HepG2 (cell line): ENCODE results near the gene IL32. TPM values are rescaled to one million over a fixed set of nuclear protein-coding genes. Genes with fewer than 3 reads are reported as not detected.
"Not testable (repeated sequence)": the region's sequence is repeated elsewhere in the genome, so short reads cannot be mapped to it uniquely, and the experiment has no call there.

Experiments
- ATAC-seq: fragments of 200-7000 bp; cut with Tn5 transposase; 3 replicates; pipeline ENCODE4 v1.9.1; 2020; ENCODE audit warnings: mild to moderate bottlenecking, moderate library complexity
- BruUV-seq: library from RNA; stranded (reverse); fragments of 400-500 nt; replicated peaks from 2 replicates; lab custom pipeline; 2021; lab: Mats Ljungman, UMichigan
- CTCF ChIA-PET: fragments of 300-600 bp; formaldehyde crosslinking; extraction: SDS; loops from one replicate; lab custom pipeline; 2021; ENCODE audit warnings: low total read pairs, inconsistent platforms, low intra/inter-chr PET ratio; lab: Yijun Ruan, JAX
- POLR2A ChIA-PET: fragments of 350-600 bp; sonication (Branson Sonifier 250); formaldehyde crosslinking; loops from one replicate; lab custom pipeline; 2020; ENCODE audit warnings: antibody characterized with exemption, inconsistent platforms; lab: Yijun Ruan, JAX
- DNase-seq: peaks from one replicate; pipeline ENCODE4 v3.0.0-alpha.2; 2015; ENCODE audit warnings: low spot score
- FAIRE-seq: peaks from 3 replicates; lab custom pipeline; 2011; peaks lifted over from hg19 to GRCh38; lab: Jason Lieb, UNC
- H2AFZ ChIP-seq: one replicate; pipeline ENCODE4 v1.6.1; 2011; ENCODE audit warnings: low read length, inconsistent platforms
- H3K27ac ChIP-seq: fragments of 300-600 bp; 3 replicates; pipeline ENCODE4 v1.8.0; 2011; ENCODE audit warnings: mixed run types, mild to moderate bottlenecking, mixed read lengths, low read length, inconsistent platforms; ENCODE audit not compliant: insufficient read depth; ENCODE audit errors: extremely low read length
- H3K27me3 ChIP-seq, 2 experiments: fragments of 200-600 bp in 1 of 2; 2 replicates in 1 of 2; 3 replicates in 1 of 2; pipeline versions ENCODE4 v1.6.0 to v1.8.0; 2011; ENCODE audit warnings: low read length in 2 of 2, mild to moderate bottlenecking in 2 of 2, moderate library complexity in 2 of 2, inconsistent platforms in 1 of 2; ENCODE audit not compliant: insufficient read depth in 2 of 2, control insufficient read depth in 1 of 2
- H3K36me3 ChIP-seq, 2 experiments: fragments of 200-600 bp in 1 of 2; replicated peaks in 1 of 2; 2 replicates in 1 of 2; 3 replicates in 1 of 2; pipeline versions ENCODE4 v1.5.1 to v1.8.0; 2011; ENCODE audit warnings: low read length in 2 of 2, inconsistent platforms in 1 of 2; ENCODE audit not compliant: insufficient read depth in 2 of 2, control insufficient read depth in 1 of 2
- H3K4me1 ChIP-seq: 2 replicates; pipeline ENCODE4 v1.5.1; 2012; ENCODE audit warnings: low read length, inconsistent platforms; ENCODE audit not compliant: insufficient read depth
- H3K4me2 ChIP-seq: 2 replicates; pipeline ENCODE4 v1.6.0; 2011; ENCODE audit warnings: low read depth, low read length, inconsistent platforms
- H3K4me3 ChIP-seq, 3 experiments: fragments of 200-600 bp in 1 of 3; sonication (generic), shearing (Covaris generic) in 1 of 3; replicated peaks in 1 of 3; 2 replicates each; pipeline ENCODE4 v1.5.1; 2011 to 2016; ENCODE audit warnings: low read length in 3 of 3, inconsistent platforms in 2 of 3, low read depth in 2 of 3, mild to moderate bottlenecking in 2 of 3, control low read depth in 1 of 3, mixed read lengths in 1 of 3; ENCODE audit not compliant: insufficient read depth in 1 of 3
- H3K79me2 ChIP-seq: one replicate; pipeline ENCODE4 v1.6.1; 2011; ENCODE audit warnings: low read length, inconsistent platforms; ENCODE audit not compliant: insufficient read depth
- H3K9ac ChIP-seq: 2 replicates; pipeline ENCODE4 v1.6.0; 2011; ENCODE audit warnings: mild to moderate bottlenecking, low read depth, low read length, inconsistent platforms; ENCODE audit not compliant: insufficient read depth
- H3K9me3 ChIP-seq: 2 replicates; pipeline ENCODE4 v1.5.1; 2012; ENCODE audit warnings: mild to moderate bottlenecking, low read length
- H4K20me1 ChIP-seq: 2 replicates; pipeline ENCODE4 v1.6.0; 2011; ENCODE audit warnings: inconsistent platforms, mild to moderate bottlenecking, low read length, moderate library complexity; ENCODE audit not compliant: insufficient read depth
- MTF2 ChIP-seq: sonication (generic); formaldehyde crosslinking; IDR thresholded peaks from 2 replicates; pipeline ENCODE4 v1.5.0; 2020; ENCODE audit warnings: missing genetic modification reagents, borderline replicate concordance
- ONECUT2 ChIP-seq: sonication (generic); formaldehyde crosslinking; IDR thresholded peaks from 2 replicates; pipeline ENCODE4 v1.4.0; 2020; ENCODE audit warnings: missing genetic modification reagents
- STAG1 ChIP-seq: sonication (generic); formaldehyde crosslinking; IDR thresholded peaks from 2 replicates; pipeline ENCODE4 v1.4.0; 2020; ENCODE audit warnings: missing genetic modification reagents
- THAP11 ChIP-seq: IDR thresholded peaks from 2 replicates; pipeline ENCODE4 v1.6.1; 2016; ENCODE audit warnings: missing biosample characterization, missing genetic modification reagents
- ZBTB38 ChIP-seq: sonication (generic); formaldehyde crosslinking; IDR thresholded peaks from 2 replicates; pipeline ENCODE4 v1.5.1; 2020; ENCODE audit warnings: mild to moderate bottlenecking, missing genetic modification reagents
- ZNF44 ChIP-seq: sonication (generic); formaldehyde crosslinking; IDR thresholded peaks from 2 replicates; pipeline ENCODE4 v1.5.1; 2020; ENCODE audit warnings: mild to moderate bottlenecking, missing genetic modification reagents
- WGBS: methylation state at CpG from one replicate; pipeline ENCODE4 v1.1.6; 2017; ENCODE audit warnings: low lambda C conversion rate; 5-methylcytosine and 5-hydroxymethylcytosine counted together
- in situ Hi-C: cut with HindIII; loops from 2 replicates; pipeline ENCODE4 v1.10.0; 2017; ENCODE audit warnings: low pct_unique_long_range_greater_than_20kb; ENCODE audit not compliant: extremely low pct_ligation_motif_present
- intact Hi-C: fragments of 100-400 bp; cut with micrococcal nuclease; formaldehyde crosslinking; loops from one replicate; pipeline ENCODE4 v1.10.0; 2022; ENCODE audit not compliant: unreplicated experiment
- polyA plus RNA-seq, 8 experiments: library from polyadenylated mRNA; depleted of rRNA in 3 of 8; stranded (reverse) in 7 of 8; unstranded in 1 of 8; fragments of >200 nt; fragmentation: Illumina TruSeq in 4 of 8; extraction: Trizol in 4 of 8; gene quantifications; 2 replicates each; pipeline versions ENCODE4 v1.2.1 to v1.2.3, GENCODE V29; 2011 to 2016; ENCODE audit warnings: low read depth in 4 of 8, missing spikeins in 1 of 8, mixed read lengths in 1 of 8; ENCODE audit not compliant: insufficient read depth in 1 of 8
- total RNA-seq, 5 experiments: library from RNA; depleted of rRNA; stranded (reverse); fragments of >200 nt; fragmentation: Illumina TruSeq; extraction: Trizol; gene quantifications; 2 replicates each; pipeline ENCODE4 v1.2.3, GENCODE V29; 2016; ENCODE audit warnings: low read depth in 1 of 5

IL32 gene
- total and polyA plus RNA-seq, 2 of the 13 experiments (the other 11 are each of a cell fraction or from before 2014, with no cell fraction given), result 115 to 165 TPM

DNA sequence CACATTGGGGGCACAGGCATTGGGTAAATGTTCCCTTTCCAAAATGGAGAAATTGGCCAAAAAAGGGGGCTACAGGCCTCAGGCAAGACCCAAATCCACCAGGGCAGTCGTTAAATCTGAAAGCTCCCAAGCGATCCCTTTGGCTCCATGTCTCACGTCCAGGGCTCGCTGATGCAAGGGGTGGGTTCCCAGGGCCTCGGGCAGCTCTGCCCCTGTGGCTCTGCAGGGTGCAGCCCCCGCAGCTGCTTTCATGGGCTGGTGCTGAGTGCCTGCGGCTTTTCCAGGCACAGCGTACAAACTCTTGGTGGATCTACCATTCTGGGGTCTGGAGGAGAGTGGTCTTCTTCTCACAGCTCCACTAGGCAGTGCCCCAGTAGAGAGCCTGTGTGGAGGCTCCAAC is 18.0 kb downstream of the IL32 start:
- in situ Hi-C loops, H3K79me2 ChIP-seq, H3K9me3 ChIP-seq, DNase-seq, ATAC-seq, H3K4me3 ChIP-seq, BruUV-seq, H3K27ac ChIP-seq, intact Hi-C loops, CTCF ChIA-PET, H3K36me3 ChIP-seq, H2AFZ ChIP-seq, H3K27me3 ChIP-seq, H4K20me1 ChIP-seq, H3K9ac ChIP-seq, H3K4me2 ChIP-seq, FAIRE-seq: not testable (repeated sequence)
- WGBS, result no CpG with 5 or more reads among the region's 8 CpGs
- POLR2A ChIA-PET, result interaction anchor here (2.2 kb wide), 1 partner anchor 13 kb away, joined by 6 read pairs; no protein-coding TSS in a partner anchor
- peaks cover 46% of the 10 kb centered on the region for H3K4me1 ChIP-seq

DNA sequence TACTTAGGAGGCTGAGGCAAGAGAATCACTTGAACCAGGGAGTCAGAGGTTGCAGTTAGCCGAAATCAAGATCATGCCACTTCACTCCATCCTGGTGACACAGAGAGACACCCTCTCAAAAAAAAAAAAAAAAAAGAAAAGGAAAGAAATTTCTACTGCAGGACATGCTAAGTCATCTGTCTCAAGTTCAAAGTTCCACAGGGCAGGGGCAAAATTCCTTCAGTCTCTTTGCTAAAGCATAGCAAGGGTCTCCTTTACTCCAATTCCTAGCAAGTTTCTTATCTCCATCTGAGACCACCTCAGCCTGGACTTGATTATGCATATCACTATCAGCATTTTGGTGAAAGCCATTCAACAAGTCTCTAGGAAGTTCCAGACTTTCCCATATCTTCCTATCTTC is 19.1 kb downstream of the IL32 start:
- Histone ChIP-seq H3K27me3 (peaks cover 2 to 5% of the 10 kb centered on the region in 2 experiments; a peak in 1 of 5 replicates), H3K36me3 (no peaks in the 10 kb centered on the region), H3K27ac (no peak overlapping the region), H3K9me3 (no peaks in the 10 kb centered on the region), H3K4me3 (no peak overlapping the region), H3K4me2 (no peak overlapping the region), H3K79me2 (no peaks in the 10 kb centered on the region), H4K20me1 (no peaks in the 10 kb centered on the region), H3K9ac (no peak overlapping the region), H2AFZ (no peak overlapping the region), H3K4me1 (peaks cover 46% of the 10 kb centered on the region)
- POLR2A ChIA-PET, result interaction anchor here (2.2 kb wide), 1 partner anchor 14 kb away, joined by 6 read pairs; no protein-coding TSS in a partner anchor
- no peak for DNase-seq
- no peak for FAIRE-seq
- TF ChIP-seq STAG1 (CRISPR knock-in tag) (no peak), ZBTB38 (no peak), THAP11 (CRISPR knock-in tag) (no peak), MTF2 (no peak), ONECUT2 (no peak), ZNF44 (CRISPR knock-in tag) (no peak)
- WGBS, result 65% methylated on average over 1 of the region's 1 CpG
- CTCF ChIA-PET, result no interaction called here
- no peak for ATAC-seq
- BruUV-seq, result no TSS peak
- in situ Hi-C loops (no loop called here), intact Hi-C loops (no loop called here)
